Trophoblast cell (in vitro differentiated cells and primary cell): ENCODE measurements around the gene PLA2G2D.

ENCODE experiments used
- DNase-seq, 2 donors: peaks; one replicate each; pipeline ENCODE4 v3.0.0-alpha.2; 2016
- H2AFZ ChIP-seq: 2 replicates; pipeline ENCODE4 v1.6.1; 2013; ENCODE audit warnings: low read length, moderate library complexity, mild to moderate bottlenecking; ENCODE audit not compliant: insufficient read depth, poor library complexity
- H2AK5ac ChIP-seq: 2 replicates; pipeline ENCODE4 v1.6.1; 2013; ENCODE audit warnings: mild to moderate bottlenecking, low read length
- H2BK120ac ChIP-seq: 2 replicates; pipeline ENCODE4 v1.6.1; 2013; ENCODE audit warnings: low read length, mild to moderate bottlenecking, moderate library complexity; ENCODE audit not compliant: insufficient read depth, poor library complexity
- H2BK12ac ChIP-seq: 2 replicates; pipeline ENCODE4 v1.6.1; 2013; ENCODE audit warnings: mild to moderate bottlenecking, low read length, moderate library complexity
- H2BK5ac ChIP-seq: 2 replicates; pipeline ENCODE4 v1.6.1; 2013; ENCODE audit warnings: low read length, low read depth, moderate library complexity, mild to moderate bottlenecking; ENCODE audit not compliant: poor library complexity
- H3K14ac ChIP-seq: 2 replicates; pipeline ENCODE4 v1.6.1; 2013; ENCODE audit warnings: mild to moderate bottlenecking, low read length
- H3K18ac ChIP-seq: 2 replicates; pipeline ENCODE4 v1.6.1; 2013; ENCODE audit warnings: mild to moderate bottlenecking, low read length
- H3K23ac ChIP-seq: 2 replicates; pipeline ENCODE4 v1.6.1; 2013; ENCODE audit warnings: low read length
- H3K27ac ChIP-seq: 2 replicates; pipeline ENCODE4 v1.5.1; 2013; ENCODE audit warnings: low read depth, mild to moderate bottlenecking, inconsistent platforms, low read length, moderate library complexity
- H3K27me3 ChIP-seq: 2 replicates; pipeline ENCODE4 v1.6.1; 2013; ENCODE audit warnings: inconsistent platforms, mild to moderate bottlenecking, low read length, moderate library complexity; ENCODE audit not compliant: insufficient read depth
- H3K36me3 ChIP-seq, 2 experiments: 1 replicate in 1 of 2; 2 replicates in 1 of 2; pipeline ENCODE4 v1.6.1; 2013; ENCODE audit warnings: low read length in 2 of 2, mild to moderate bottlenecking in 2 of 2, moderate library complexity in 1 of 2; ENCODE audit not compliant: insufficient read depth in 2 of 2, control insufficient read depth in 1 of 2
- H3K4ac ChIP-seq: 2 replicates; pipeline ENCODE4 v1.6.1; 2013; ENCODE audit warnings: low read depth, mild to moderate bottlenecking, low read length, moderate library complexity
- H3K4me1 ChIP-seq, 2 experiments: 1 replicate in 1 of 2; 2 replicates in 1 of 2; pipeline ENCODE4 v1.6.1; 2013; ENCODE audit warnings: low read length in 2 of 2, mild to moderate bottlenecking in 2 of 2, moderate library complexity in 1 of 2; ENCODE audit not compliant: insufficient read depth in 2 of 2, control insufficient read depth in 1 of 2
- H3K4me2 ChIP-seq: 2 replicates; pipeline ENCODE4 v1.6.1; 2013; ENCODE audit warnings: inconsistent platforms, mild to moderate bottlenecking, low read length, moderate library complexity
- H3K4me3 ChIP-seq: 2 replicates; pipeline ENCODE4 v1.5.1; 2013; ENCODE audit warnings: mild to moderate bottlenecking, low read depth, low read length, inconsistent platforms
- H3K79me1 ChIP-seq: one replicate; pipeline ENCODE4 v1.6.1; 2013; ENCODE audit warnings: low read length
- H3K79me2 ChIP-seq: 2 replicates; pipeline ENCODE4 v1.6.1; 2013; ENCODE audit warnings: low read length, mild to moderate bottlenecking; ENCODE audit not compliant: control insufficient read depth, insufficient read depth, poor library complexity
- H3K9ac ChIP-seq: 2 replicates; pipeline ENCODE4 v1.6.1; 2013; ENCODE audit warnings: mild to moderate bottlenecking, low read length
- H3K9me3 ChIP-seq: 2 replicates; pipeline ENCODE4 v1.6.1; 2013; ENCODE audit warnings: low read depth, mild to moderate bottlenecking, control low read depth, inconsistent platforms, low read length; ENCODE audit not compliant: insufficient read depth
- H4K12ac ChIP-seq: 2 replicates; pipeline ENCODE4 v1.6.1; 2013; ENCODE audit warnings: low read depth, mild to moderate bottlenecking, low read length, moderate library complexity
- H4K8ac ChIP-seq: 2 replicates; pipeline ENCODE4 v1.6.1; 2013; ENCODE audit warnings: low read depth, mild to moderate bottlenecking, low read length, moderate library complexity
- H4K91ac ChIP-seq: one replicate; pipeline ENCODE4 v1.6.1; 2013; ENCODE audit warnings: low read depth, mild to moderate bottlenecking, low read length, moderate library complexity
- WGBS: extraction: QIAGEN DNeasy Blood & Tissue Kit; methylation state at CpG from one replicate; pipeline ENCODE4 v1.1.7; 2013; ENCODE audit warnings: missing lambda C conversion rate; ENCODE audit not compliant: insufficient read length, insufficient coverage; ENCODE audit errors: extremely low coverage; 5-methylcytosine and 5-hydroxymethylcytosine counted together

Gene PLA2G2D

GRCh38 chr1:20069874-20070273 is 49.5 kb downstream of the PLA2G2D start, which contains the start of gene PLA2G5:
Gene PLA2G5, plus strand, starts transcription at chr1:20070194. Its CDS starts 14,637 bp downstream, at chr1:20084831.
- H3K23ac ChIP-seq = no peak within 1 kb of the TSS
- H2BK5ac ChIP-seq = no peak within 1 kb of the TSS
- H3K4me2 ChIP-seq = no peak within 1 kb of the TSS
- H3K9me3 ChIP-seq = no peaks in the 10 kb centered on the region
- H2AK5ac ChIP-seq = no peak within 1 kb of the TSS
- DNase-seq = no peak
- no peaks in the 10 kb centered on the region for H3K79me2 ChIP-seq
- H3K79me1 ChIP-seq = no peaks in the 10 kb centered on the region
- no peak within 1 kb of the TSS for H2BK120ac ChIP-seq
- H3K18ac ChIP-seq = no peak within 1 kb of the TSS
- no peak within 1 kb of the TSS for H2AFZ ChIP-seq
- no peak within 1 kb of the TSS for H3K9ac ChIP-seq
- H3K4me3 ChIP-seq = no peak within 1 kb of the TSS
- H3K36me3 ChIP-seq = no peaks in the 10 kb centered on the region
- no peaks in the 10 kb centered on the region for H3K27me3 ChIP-seq
- H2BK12ac ChIP-seq = no peak within 1 kb of the TSS
- H3K4ac ChIP-seq = no peak within 1 kb of the TSS
- H4K8ac ChIP-seq = no peak within 1 kb of the TSS
- H3K27ac ChIP-seq = no peak within 1 kb of the TSS
- H4K12ac ChIP-seq = no peak within 1 kb of the TSS
- WGBS = no CpG with 5 or more reads among the region's 7 CpGs
- no peak within 1 kb of the TSS for H3K14ac ChIP-seq
- H3K4me1 ChIP-seq = no peaks in the 10 kb centered on the region
- no peak within 1 kb of the TSS for H4K91ac ChIP-seq

GRCh38 chr1:20068722-20069121 is 50.6 kb downstream of the PLA2G2D start:
- no peak overlapping the region for H4K8ac ChIP-seq
- H3K14ac ChIP-seq = no peak overlapping the region
- no peak overlapping the region for H3K4me3 ChIP-seq
- H2AFZ ChIP-seq = no peak overlapping the region
- H3K4me2 ChIP-seq = no peak overlapping the region
- H2BK5ac ChIP-seq = no peak overlapping the region
- no peak overlapping the region for H2BK12ac ChIP-seq
- DNase-seq = no peak
- H3K4me1 ChIP-seq = no peaks in the 10 kb centered on the region
- no peak overlapping the region for H4K91ac ChIP-seq
- H3K27me3 ChIP-seq = no peaks in the 10 kb centered on the region
- no peak overlapping the region for H2BK120ac ChIP-seq
- H4K12ac ChIP-seq = no peak overlapping the region
- no peaks in the 10 kb centered on the region for H3K79me1 ChIP-seq
- H3K4ac ChIP-seq = no peak overlapping the region
- H3K9ac ChIP-seq = no peak overlapping the region
- no peak overlapping the region for H3K27ac ChIP-seq
- H2AK5ac ChIP-seq = no peak overlapping the region
- H3K9me3 ChIP-seq = no peaks in the 10 kb centered on the region
- WGBS = no CpG with 5 or more reads among the region's 7 CpGs
- no peak overlapping the region for H3K23ac ChIP-seq
- H3K18ac ChIP-seq = no peak overlapping the region
- H3K36me3 ChIP-seq = no peaks in the 10 kb centered on the region
- H3K79me2 ChIP-seq = no peaks in the 10 kb centered on the region

- H3K27me3 ChIP-seq = no peaks in the 10 kb centered on the region
Measured at GRCh38 chr1:20063861-20064292, 55.5 kb downstream of the PLA2G2D start.

More at GRCh38 chr1:20063861-20064292, 55.5 kb downstream of the PLA2G2D start:
- Histone ChIP-seq H3K14ac (no peak overlapping the region), H3K23ac (no peak overlapping the region), H3K4me3 (no peak overlapping the region), H3K79me1 (no peaks in the 10 kb centered on the region), H3K18ac (no peak overlapping the region), H3K79me2 (no peaks in the 10 kb centered on the region), H3K4ac (no peak overlapping the region), H4K91ac (no peak overlapping the region), H3K9ac (no peak overlapping the region), H4K12ac (no peak overlapping the region), H2BK12ac (no peak overlapping the region), H2AK5ac (no peak overlapping the region), H2BK5ac (no peak overlapping the region), H3K4me2 (no peak overlapping the region), H2BK120ac (no peak overlapping the region), H3K9me3 (no peaks in the 10 kb centered on the region), H3K36me3 (no peaks in the 10 kb centered on the region), H3K4me1 (no peaks in the 10 kb centered on the region), H3K27ac (no peak overlapping the region), H2AFZ (no peak overlapping the region), H4K8ac (no peak overlapping the region)
- no peak for DNase-seq
- no CpG with 5 or more reads among the region's 2 CpGs for WGBS
